ENCODE measurements around the gene SLIT3.

SLIT3 gene

DNA sequence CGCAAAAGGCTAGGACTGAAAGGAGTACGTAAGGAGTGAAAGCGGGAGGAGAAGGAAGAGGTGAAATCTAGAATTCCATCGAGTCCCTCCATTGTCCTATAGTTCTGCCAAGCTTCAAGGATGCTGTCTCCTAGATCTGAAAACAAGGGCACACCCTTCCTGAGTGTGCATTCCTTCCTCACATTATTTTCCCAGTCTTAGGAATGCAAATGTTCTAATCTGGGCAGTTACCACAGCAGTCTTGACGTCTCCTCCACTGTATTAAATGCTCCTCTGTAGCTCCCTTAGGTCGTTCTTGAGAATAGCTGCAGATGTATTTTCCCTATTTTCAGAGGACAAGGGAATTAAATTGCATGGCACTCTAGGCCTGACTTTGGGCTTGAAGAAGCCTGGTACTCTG lies 127.6 kb downstream of the SLIT3 start:
- DNase-seq = peak; percentile 88

DNA sequence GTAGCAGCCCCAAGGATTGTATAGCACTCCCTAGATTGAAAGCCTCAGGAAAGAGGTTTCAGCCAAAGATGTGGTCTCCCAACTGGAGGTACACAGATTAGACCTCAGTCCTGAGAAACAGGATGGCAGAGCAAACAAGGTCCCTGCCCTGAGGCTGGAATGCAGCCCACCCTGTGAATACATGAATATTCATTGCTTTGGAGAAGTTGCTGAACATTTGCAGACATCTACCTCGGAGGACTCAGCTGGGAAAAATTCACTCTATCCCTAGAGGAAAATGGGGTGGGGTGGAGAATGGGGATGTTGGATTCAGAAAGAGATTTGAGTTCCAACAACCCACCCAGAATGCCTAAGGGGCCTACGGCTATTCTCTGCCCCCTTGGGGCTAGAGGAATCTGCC lies 129.4 kb downstream of the SLIT3 start:
- DNase-seq = peak; percentile 85

DNA sequence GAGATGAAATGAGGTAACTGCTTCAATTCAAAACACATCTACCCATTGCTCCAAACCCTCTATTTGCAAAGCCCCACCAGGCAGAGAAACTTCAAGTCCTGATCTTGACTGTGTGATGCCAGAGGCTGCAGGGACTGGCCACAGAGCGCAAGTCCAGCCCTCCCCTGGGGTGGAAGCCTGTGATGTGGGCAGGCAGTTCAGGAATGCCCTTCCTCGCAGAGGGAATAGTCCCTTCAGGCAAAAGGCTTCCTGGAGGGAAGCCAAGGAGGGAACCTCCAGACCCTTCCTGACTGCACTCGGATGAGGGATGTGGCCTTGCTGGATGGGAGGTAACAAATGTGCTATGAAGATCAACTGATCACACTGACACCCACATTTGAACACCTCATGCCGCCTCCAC lies 131.2 kb downstream of the SLIT3 start:
- DNase-seq = peak; percentile 59

DNA sequence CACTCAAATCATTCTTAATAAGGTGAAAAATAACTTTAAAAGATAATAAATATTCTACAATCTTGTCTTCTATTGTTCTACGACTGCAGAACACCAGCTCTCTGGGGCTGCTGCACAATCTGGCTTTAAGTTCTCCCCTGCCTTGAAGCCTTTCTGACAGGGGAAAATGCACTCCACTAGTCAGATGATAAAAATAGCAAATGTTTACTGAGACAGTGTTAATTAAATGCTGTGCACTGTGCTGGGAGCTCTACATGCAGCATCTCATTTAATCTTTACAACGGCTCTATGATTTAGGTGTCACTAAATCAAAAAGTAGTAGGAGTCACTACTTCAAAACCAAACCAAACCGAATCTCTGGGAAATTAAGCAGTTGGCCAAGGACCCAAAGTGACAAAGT lies 132.7 kb downstream of the SLIT3 start:
- DNase-seq = no peak

DNA sequence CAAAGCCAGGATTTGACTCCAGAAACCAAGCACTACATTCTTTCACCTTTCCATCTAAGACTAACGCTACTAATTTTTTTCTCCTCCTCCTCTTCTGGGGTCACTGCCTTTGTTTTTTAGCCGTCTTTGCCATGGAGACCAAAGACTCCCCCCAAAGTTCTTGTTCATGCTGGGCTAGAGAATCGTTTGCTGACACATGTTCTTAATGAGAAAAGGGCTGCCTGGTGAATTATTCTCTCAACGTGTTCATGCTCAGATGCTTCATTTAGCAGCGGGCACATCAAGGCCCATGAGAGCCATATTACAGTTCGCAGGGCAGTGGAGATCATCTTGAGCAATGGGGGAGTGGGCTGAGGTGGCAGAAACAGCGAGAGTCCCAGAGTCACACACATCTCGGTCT lies 134.9 kb downstream of the SLIT3 start:
- no peak for DNase-seq

DNA sequence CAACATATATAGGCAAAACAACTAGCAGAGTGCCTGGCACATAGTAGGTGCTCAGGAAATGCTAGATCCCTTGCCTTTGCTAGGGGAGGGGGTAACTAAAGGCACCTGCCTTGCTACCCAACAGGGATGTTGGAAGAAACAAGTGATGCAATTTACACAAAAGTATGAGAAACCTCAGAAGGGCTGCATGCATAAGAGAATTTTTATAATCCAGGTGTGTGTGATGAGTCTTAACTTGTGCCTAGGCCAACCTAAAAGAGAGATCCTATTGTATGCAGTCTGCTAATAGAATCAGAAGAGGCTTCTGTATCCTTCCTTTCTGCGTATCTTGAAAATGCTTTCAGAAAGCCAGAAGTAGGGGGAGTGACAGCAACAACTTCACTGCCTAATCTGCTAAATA lies 135.9 kb downstream of the SLIT3 start:
- DNase-seq = no peak

DNA sequence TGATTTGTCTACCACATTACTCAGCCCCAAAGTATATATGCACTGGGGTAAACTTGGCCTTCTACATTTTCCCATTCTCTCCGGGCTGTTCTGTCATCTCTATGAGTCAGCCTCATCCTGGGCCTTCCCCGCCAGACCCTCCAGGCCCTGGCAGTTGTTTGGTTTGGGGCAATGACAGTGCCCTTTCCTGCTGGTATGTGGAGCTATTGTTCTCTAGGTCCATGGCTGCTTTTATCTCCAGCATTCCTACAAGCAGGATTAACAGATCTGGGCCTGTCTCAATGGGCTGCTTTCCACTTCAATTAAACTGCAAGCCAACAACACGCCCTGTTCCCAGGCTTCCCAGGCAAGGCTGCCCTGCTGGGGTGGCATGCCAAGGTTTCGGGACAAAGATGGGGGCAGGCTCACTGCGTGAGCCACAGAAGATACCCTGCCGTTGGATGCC lies 136.4 kb downstream of the SLIT3 start:
- peak; percentile 94 for DNase-seq

DNA sequence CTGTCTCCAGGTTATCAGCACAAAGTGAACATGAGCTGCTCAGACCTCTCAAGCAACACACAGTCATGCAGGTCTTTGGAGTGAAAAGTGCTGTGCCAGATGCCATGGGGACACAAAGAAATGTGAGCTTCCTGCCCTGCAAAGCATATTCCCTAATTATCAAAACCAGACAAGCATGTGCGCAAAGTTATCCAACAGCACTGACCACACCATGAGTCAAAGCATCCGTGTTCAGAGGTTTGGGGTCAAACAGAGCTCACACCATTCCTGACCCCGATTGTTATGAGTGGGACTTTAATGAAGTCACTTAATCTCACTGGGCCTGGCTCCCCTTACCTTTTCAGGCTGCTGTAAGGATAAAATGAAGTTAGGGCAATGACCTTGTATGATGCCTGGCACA lies 138.5 kb downstream of the SLIT3 start:
- peak; percentile 65 for DNase-seq

DNA sequence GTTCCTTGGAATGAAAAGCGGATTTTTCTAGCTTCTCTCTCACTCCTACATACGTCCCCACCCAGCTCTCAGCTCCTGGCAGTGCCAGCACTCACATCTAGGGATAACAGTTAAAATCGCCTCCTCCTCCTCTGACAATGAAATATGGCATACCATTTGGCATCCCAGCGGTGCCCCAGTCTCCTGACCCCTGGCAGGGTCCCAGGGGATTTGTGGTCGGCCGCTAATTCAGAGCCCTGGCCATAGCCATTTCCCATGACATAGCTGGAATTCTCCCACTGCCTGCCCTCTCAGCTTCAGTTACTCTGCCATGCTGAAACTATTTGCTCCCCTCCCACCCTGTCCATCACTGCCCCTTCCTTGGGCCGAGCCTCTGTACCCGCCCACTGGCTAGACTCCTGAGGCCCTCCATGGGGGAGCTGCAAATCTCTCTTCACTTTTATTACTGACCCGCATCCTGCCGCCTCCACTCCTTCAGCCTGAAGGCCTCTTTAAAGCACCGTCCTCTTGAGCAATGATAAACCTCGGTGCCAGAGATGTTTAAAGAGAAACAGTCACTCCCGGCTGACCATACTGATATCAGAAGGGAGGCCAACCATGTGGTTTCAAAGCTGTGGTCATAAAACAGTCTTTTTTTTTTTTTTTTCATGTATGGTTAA lies 139.8 kb downstream of the SLIT3 start:
- DNase-seq = peak; percentile 93

DNA sequence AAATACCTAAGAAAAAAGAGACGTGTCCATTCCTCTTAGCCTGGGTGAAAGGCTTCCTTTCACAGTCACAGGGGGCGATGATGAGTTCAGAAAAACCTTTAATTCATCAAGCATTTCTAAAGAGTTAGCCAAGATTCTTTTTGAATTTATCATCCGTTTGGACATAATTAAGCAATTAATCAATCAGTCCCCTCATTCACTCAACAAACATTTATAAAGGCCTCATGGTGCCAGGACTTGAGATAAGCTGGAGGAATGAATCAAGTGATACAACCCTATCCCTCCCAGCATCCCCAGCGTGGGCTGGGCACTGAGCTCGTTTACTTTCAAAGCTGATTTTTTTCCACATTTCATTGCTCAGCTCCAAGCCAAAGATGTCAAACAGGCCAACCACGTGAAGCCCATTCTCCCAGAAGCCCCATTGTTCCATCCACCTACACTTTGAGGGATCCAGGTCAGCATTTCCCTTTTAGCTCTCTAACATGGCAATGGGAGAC lies 140.5 kb downstream of the SLIT3 start:
- DNase-seq = peak; percentile 60

DNA sequence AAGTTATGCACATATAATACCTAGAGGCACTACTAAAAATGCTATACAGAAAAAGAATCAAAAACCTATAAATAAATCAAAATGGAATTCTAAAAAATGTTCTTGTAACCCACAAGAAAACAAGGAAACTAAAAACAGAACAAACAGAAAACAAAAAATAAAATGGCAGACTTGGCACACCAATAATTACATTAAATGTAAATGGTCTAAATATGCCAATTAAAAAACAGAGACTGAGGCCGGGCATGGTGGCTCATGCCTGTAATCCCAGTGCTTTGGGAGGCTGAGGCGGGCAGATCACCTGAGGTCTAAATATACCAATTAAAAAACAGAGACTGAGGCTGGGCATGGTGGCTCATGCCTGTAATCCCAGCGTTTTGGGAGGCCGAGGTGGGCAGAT lies 142.2 kb downstream of the SLIT3 start:
- DNase-seq = no peak

DNA sequence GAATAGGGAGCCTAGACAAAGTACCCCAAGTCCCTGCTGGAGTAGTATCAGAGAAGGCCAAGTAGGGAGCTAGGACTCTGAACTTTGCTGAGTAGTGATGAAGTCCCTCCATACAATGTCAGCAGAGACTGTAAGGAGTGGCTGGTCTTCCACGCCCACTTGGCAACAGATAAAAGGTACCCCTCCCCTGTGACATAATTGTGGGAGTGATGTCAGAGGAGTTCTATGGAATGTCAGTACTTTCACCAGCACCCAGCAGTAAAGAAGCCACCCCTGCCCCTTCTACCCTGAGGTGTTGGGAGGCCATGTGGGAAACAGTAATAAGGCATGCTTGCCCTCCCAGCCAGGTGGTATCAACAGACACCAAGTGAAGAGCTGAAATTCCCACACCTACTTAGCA lies 143.9 kb downstream of the SLIT3 start:
- no peak for DNase-seq

DNA sequence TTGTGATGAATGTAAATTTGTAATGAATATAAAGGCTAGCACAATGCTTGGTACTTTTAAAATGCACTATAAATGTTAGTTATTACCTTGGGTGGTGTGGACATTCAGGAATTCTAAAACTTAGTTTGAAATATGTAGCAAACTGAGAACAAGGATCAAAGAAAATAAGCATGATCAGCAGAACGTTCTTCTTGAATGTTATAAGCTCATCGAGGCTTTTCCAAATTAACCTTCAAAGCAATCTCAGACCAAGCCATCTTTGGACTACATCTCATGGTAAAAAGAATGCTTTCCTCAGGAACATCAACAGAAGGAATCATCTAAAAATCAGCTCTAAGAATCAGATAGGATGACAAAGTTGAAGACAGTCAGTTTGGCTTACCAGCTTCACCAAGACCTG lies 146.3 kb downstream of the SLIT3 start:
- no peak for DNase-seq

DNA sequence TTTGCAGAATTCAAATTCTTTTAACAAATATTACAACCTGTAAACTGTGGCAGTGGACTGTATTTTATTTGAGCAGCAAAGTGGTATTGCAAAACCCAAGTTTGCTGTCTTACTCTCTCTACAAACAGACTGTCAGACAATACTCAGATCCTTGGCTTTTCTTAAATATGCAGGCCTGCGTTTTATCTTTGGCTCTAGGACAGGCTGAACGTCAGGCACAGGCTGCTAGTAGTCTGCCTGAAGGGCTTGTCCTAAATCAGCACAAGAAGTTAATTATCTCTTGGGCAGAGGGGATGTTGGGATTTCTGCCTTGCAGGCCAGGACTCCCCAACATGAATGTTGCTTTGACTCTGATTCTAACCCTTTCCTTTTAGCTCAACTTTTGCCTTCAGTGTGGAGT lies 147.5 kb downstream of the SLIT3 start:
- DNase-seq = no peak

DNA sequence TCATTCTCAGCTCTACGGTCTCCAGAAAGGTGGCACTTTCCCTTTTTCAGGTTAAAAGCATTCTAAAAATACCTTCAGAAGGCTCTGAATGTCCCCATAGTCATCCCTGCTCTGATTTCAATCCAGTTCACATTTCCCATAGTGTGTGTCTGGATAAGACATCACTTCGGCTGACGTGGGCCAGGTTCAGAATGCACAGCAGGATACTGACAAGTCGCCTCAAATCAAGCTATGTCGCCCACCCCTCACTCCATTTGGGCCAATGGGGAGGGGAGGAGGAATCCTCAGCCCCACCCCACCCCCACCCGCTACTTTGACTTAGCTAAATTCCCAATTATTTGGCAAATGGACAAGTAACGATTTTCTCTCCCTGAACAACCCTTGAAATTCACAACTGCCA lies 148.0 kb downstream of the SLIT3 start:
- DNase-seq = no peak

DNA sequence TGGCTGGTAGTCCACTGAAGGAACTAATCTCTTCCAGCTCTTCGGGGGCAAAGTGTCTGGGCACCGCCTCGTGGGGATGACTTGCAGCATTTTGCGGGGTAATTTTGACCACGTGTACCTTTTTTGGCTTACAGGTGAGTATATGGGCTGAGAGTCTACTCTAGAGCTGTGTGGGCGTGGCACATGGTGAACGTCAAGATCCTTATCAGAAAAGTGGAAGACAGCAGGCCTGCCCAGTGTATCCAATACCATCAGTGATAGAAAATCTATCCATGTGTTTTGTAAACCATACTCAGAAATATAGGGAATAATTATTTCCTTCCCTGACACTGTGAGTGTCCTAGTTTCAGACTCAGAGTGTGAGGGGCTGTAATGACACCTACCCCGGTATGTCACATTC lies 148.5 kb downstream of the SLIT3 start:
- no peak for DNase-seq

DNA sequence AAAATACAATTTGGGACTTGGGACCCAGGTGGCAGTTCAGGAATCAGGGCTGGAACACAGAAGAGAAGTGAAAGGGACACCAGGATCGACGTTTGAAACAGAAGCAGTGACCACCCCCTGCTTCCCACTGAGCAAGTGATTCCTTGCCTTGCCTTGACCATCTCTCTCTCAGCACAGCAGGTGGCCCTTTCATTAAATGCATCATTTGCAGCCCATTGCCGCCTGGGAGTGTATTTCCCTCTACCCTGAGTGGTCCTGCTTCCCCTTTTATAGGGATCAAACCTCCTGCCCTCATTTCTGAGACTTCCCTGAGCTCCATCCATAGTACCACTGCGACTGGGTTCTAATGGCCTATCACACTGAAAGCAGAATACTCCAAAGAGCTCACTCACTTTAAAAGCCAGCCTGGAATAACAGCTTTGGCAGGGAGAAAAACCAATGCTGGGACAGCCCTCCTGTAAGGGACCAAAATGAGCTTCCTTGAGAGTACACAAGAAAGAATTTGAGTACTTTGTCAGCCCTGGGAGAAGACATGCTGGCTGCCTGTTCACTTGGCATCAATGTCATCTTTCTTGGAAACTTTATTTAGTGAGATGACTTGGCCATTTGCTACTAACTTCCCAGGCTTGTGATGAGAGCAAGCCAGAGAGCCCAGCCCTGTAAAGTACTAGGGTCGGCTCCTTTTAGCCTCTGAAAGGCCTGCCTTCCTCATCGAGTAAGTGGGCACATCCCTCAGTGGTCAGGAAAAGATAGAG lies 149.7 kb downstream of the SLIT3 start:
- DNase-seq = no peak

DNA sequence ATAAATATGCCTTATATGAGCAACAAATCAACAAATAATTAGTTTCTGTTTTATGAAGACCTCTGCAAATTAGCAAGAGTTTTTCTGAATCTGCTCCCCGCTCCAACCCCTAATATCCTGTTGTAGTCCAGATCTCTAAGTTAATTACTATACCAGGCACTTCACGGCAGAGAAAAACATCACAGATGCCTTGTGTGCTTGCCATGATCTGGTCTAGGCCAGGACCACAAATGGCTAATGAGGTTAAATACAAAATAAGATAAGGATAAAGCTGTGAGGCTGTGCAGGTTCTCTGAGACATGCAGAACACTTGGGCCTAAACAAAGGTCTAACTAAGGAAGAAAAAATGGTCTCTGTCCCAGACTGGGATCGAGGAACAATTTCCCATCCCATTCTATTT lies 150.8 kb downstream of the SLIT3 start:
- DNase-seq = no peak

DNA sequence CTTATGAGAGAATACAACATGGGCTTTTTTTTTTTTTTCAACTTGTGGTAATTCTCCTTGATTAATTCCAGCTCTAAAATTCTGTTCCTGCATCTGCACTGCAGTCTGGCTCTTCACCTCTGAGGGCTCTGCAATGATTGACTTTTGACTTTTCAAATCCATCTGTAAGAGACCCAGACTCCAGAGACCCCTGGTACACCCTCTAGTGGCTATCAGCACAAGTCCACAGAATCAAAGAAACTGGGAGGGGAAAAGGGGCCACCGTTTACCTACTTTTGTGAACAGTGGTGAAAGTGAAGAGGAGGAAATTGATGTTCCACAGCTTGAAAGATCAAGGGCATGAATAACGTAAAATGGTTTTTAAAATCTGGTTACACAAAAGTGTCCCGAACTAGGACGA lies 151.6 kb downstream of the SLIT3 start:
- no peak for DNase-seq

DNA sequence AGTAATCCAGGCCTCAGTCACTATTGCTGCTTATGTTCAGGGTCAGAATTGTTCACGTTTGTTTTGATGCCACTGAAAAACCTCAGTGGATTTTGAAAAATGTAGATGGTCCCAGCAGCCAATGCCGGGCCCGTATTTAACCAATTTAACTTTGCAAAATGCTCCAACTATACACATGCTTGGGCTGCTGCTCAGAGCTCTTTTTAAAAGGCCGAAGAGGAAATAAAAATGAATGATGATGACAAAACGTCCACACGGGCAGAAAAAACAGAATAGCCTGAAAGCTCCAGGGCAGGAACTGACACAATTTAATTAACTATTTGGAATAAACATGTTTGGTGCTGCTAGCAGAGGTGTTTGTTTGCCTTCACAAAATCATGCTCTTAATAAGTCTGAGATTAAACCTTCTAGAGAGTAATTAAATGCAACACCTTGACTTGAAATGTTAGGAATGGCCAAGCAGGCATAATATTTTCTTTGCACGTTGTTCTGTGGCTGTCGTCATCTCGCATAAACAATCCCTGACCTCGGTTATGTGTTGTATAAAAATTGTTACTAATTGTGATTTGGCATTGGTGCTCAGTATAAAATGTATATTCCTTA lies 152.7 kb downstream of the SLIT3 start:
- DNase-seq = no peak

DNA sequence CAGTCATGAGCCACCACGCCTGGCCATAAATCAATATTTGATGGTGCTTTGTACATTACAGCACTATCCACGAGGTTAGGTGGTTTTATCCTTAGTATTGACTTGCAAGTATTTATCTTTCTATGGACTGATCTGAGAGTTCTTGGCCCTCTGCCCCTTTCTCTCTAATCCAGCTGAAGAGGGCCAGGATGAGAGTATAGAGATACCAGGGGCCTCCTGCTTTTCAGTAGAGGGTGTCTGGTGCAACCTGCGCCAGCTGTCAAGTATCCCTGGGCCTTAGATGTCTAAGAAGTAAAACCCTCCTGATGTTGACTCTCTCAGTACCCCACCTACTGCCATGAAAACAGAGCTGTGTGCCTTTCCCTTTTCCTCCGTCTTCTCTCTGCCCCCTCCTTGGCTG lies 153.4 kb downstream of the SLIT3 start:
- no peak for DNase-seq

DNA sequence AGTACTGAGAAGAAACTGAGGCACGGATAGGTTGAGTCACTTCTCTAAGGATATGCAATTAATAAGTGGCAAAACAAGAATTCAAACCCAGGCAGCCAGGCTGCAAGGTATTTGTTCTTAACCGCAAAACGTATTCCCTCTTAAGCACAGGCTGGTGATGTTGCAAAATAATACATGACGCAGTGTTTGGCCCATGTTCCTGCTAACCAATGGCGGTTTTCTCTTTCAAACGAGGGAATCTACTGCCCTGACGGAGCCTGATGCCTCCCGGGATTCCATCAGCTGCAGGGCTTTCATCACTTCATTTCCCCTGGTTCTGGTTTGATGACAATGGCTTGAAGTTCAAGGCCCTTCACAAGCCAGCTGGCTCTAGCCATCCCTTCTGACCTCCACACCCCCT lies 154.8 kb downstream of the SLIT3 start:
- no peak for DNase-seq

DNA sequence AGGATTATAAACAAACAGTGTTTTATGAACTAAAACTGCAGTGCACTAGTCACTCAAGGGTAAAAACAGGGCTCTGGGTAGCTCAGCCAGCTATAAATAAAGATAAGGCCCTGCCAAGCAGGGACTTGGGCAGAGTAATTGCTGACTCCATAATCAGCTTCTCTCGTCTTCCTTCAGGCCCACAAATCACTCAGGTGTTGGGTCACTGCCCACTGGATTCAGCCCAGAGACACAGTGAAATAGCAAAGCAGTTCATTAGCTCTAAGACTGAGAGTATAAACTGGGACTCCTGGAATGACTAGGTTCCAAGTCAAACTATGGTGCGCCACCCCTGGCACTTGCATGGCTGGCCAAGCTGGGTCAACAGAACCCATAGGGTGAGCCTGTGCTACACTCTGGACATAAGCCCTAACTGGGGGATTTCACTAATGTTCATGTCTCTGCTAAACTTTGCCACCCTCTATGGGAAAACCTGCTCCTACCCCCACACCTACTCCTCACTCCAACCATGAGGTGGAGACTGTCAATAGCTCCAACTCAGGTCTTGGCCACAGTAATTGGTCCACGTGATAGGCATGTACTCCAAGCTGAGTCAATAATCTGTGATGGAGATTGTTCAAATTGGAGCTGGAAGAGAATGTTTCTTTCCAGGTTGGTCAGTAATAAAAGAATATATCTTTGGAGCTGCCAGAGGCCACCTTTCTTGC lies 158.5 kb downstream of the SLIT3 start:
- no peak for DNase-seq
